GM12878 (cell line): ENCODE data around the gene ADCY7. TPM values are rescaled to one million over a fixed set of nuclear protein-coding genes. Genes with fewer than 3 reads are reported as not detected.

Experiments used
- ATF3 ChIP-seq: IDR thresholded peaks from 2 replicates; pipeline ENCODE4 v1.6.1; 2011; ENCODE audit warnings: low read depth, mild to moderate bottlenecking, low read length, moderate library complexity, borderline replicate concordance; ENCODE audit errors: extremely low read depth
- BACH1 ChIP-seq: fragments of 450-650 bp; IDR thresholded peaks from 2 replicates; pipeline ENCODE4 v1.6.1; 2017; ENCODE audit warnings: mild to moderate bottlenecking, borderline replicate concordance
- BCL11A ChIP-seq: IDR thresholded peaks from 2 replicates; pipeline ENCODE4 v1.6.1; 2011; ENCODE audit warnings: low read depth, low read length
- BHLHE40 ChIP-seq, 2 experiments: fragments of 450-650 bp in 1 of 2; IDR thresholded peaks; 2 replicates each; pipeline ENCODE4 v1.6.1; 2011 to 2017; ENCODE audit warnings: low read depth in 2 of 2, borderline replicate concordance in 1 of 2, improper control_type of control experiment in 1 of 2, low read length in 1 of 2, mild to moderate bottlenecking in 1 of 2
- CHD4 ChIP-seq: fragments of 200-600 bp; sonication (generic); IDR thresholded peaks from 2 replicates; pipeline ENCODE4 v1.6.1; 2016; ENCODE audit warnings: mild to moderate bottlenecking
- EED ChIP-seq: sonication (generic); IDR thresholded peaks from 2 replicates; pipeline ENCODE4 v1.6.1; 2016; ENCODE audit warnings: antibody characterized with exemption, low read depth
- EGR1 ChIP-seq, 2 experiments: IDR thresholded peaks; 1 replicate in 1 of 2; 2 replicates in 1 of 2; pipeline ENCODE4 v1.6.1; 2011 to 2012; ENCODE audit warnings: low read depth in 2 of 2, low read length in 2 of 2, borderline replicate concordance in 1 of 2, mild to moderate bottlenecking in 1 of 2, moderate library complexity in 1 of 2
- GABPA ChIP-seq: IDR thresholded peaks from 2 replicates; pipeline ENCODE4 v1.6.1; 2014; ENCODE audit warnings: antibody characterized with exemption, low read depth, mild to moderate bottlenecking, inconsistent platforms
- KLF5 ChIP-seq: fragments of 450-650 bp; IDR thresholded peaks from 2 replicates; pipeline ENCODE4 v1.6.1; 2014; ENCODE audit warnings: mild to moderate bottlenecking; ENCODE audit not compliant: partially characterized antibody
- NR2C1 ChIP-seq: fragments of 450-650 bp; IDR thresholded peaks from 2 replicates; pipeline ENCODE4 v1.6.1; 2017; ENCODE audit warnings: antibody characterized with exemption, mild to moderate bottlenecking, moderate library complexity
- NR2F1 ChIP-seq: fragments of 450-650 bp; conservative IDR thresholded peaks from 2 replicates; pipeline ENCODE4 v1.6.1; 2017; ENCODE audit warnings: mild to moderate bottlenecking
- PAX8 ChIP-seq: fragments of 450-650 bp; IDR thresholded peaks from 2 replicates; pipeline ENCODE4 v1.6.1; 2017; ENCODE audit warnings: mild to moderate bottlenecking, moderate library complexity
- RAD51 ChIP-seq: fragments of 450-650 bp; IDR thresholded peaks from 2 replicates; pipeline ENCODE4 v1.6.1; 2016; ENCODE audit warnings: moderate library complexity, mild to moderate bottlenecking, inconsistent platforms
- REST ChIP-seq: IDR thresholded peaks from 2 replicates; pipeline ENCODE4 v1.6.1; 2012; ENCODE audit warnings: mild to moderate bottlenecking, low read depth, low read length
- SRF ChIP-seq, 2 experiments: IDR thresholded peaks; 2 replicates each; pipeline ENCODE4 v1.6.1; 2011; ENCODE audit warnings: low read depth in 2 of 2, low read length in 2 of 2, mild to moderate bottlenecking in 1 of 2, moderate library complexity in 1 of 2
- TARDBP ChIP-seq: IDR thresholded peaks from 2 replicates; pipeline ENCODE4 v1.6.1; 2016; ENCODE audit warnings: borderline replicate concordance
- YBX1 ChIP-seq: fragments of 450-650 bp; IDR thresholded peaks from 2 replicates; pipeline ENCODE4 v1.6.1; 2016; ENCODE audit warnings: antibody characterized with exemption
- YY1 ChIP-seq: IDR thresholded peaks from 2 replicates; pipeline ENCODE4 v1.6.1; 2011; ENCODE audit warnings: low read depth, mild to moderate bottlenecking, low read length
- ZBTB4 ChIP-seq: fragments of 450-650 bp; formaldehyde crosslinking; IDR thresholded peaks from 2 replicates; pipeline ENCODE4 v1.4.0; 2022; ENCODE audit warnings: mild to moderate bottlenecking, moderate library complexity
- polyA plus RNA-seq, 11 experiments: library from polyadenylated mRNA; depleted of rRNA in 4 of 11; unstranded in 6 of 11; stranded (reverse) in 5 of 11; fragments of >200 nt; fragmentation: Nextera tagmentation in 4 of 11; fragmentation: Illumina TruSeq in 1 of 11; extraction: Ambion mirVana in 4 of 11; extraction: Trizol in 1 of 11; gene quantifications; 1 replicate in 1 of 11; 2 replicates in 10 of 11; pipeline versions ENCODE4 v1.2.1 to v1.2.3, GENCODE V29; 2011 to 2016; ENCODE audit warnings: inconsistent platforms in 2 of 11, missing spikeins in 2 of 11, low read depth in 1 of 11
- total RNA-seq, 4 experiments: library from RNA; depleted of rRNA in 3 of 4; stranded (reverse); fragments of >200 nt in 3 of 4; fragmentation: Illumina TruSeq in 1 of 4; extraction: Trizol in 1 of 4; gene quantifications; 2 replicates each; pipeline versions ENCODE4 v1.2.1 to v1.2.3, GENCODE V29; 2013 to 2021
- TF ChIP-seq, protein P1 (sequence below): IDR thresholded peaks from 2 replicates; pipeline ENCODE4 v1.6.1; 2011; ENCODE audit warnings: borderline replicate concordance, low read depth, mild to moderate bottlenecking, moderate library complexity, low read length; ENCODE audit not compliant: insufficient read depth, poor library complexity, severe bottlenecking
- TF ChIP-seq, protein P2 (sequence below): fragments of 150-350 bp; IDR thresholded peaks from 2 replicates; pipeline ENCODE4 v1.6.1; 2014; ENCODE audit warnings: mild to moderate bottlenecking, low read depth, low read length

ADCY7 gene
- total and polyA plus RNA-seq, 10 of the 15 experiments (the other 5 are each of a cell fraction or from before 2014, with no cell fraction given) = 1.2 to 87.9 (median 24.4) TPM

- TF ChIP-seq, protein P1, sequence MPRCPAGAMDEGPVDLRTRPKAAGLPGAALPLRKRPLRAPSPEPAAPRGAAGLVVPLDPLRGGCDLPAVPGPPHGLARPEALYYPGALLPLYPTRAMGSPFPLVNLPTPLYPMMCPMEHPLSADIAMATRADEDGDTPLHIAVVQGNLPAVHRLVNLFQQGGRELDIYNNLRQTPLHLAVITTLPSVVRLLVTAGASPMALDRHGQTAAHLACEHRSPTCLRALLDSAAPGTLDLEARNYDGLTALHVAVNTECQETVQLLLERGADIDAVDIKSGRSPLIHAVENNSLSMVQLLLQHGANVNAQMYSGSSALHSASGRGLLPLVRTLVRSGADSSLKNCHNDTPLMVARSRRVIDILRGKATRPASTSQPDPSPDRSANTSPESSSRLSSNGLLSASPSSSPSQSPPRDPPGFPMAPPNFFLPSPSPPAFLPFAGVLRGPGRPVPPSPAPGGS = peak; percentile 87
- peak; percentile 41; the same call in 1 of the 2 replicates for TF ChIP-seq RAD51
- peak; percentile 90 for TF ChIP-seq NR2F1
- TF ChIP-seq ATF3 = no peak
- TF ChIP-seq, protein P2, sequence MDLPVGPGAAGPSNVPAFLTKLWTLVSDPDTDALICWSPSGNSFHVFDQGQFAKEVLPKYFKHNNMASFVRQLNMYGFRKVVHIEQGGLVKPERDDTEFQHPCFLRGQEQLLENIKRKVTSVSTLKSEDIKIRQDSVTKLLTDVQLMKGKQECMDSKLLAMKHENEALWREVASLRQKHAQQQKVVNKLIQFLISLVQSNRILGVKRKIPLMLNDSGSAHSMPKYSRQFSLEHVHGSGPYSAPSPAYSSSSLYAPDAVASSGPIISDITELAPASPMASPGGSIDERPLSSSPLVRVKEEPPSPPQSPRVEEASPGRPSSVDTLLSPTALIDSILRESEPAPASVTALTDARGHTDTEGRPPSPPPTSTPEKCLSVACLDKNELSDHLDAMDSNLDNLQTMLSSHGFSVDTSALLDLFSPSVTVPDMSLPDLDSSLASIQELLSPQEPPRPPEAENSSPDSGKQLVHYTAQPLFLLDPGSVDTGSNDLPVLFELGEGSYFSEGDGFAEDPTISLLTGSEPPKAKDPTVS = peak; percentile 89
- TF ChIP-seq SRF (IDR thresholded peaks at IDR 0.05; ENCODE audit: low read depth in 2 of 2, low read length in 2 of 2) = no peak
- TF ChIP-seq PAX8 = no peak
- no peak for TF ChIP-seq ZBTB4 (CRISPR knock-in tag)
- TF ChIP-seq BACH1 = peak; percentile 94
- no peak for TF ChIP-seq GABPA
- TF ChIP-seq TARDBP = peak; percentile 24; the same call in 1 of the 2 replicates
- no peak for TF ChIP-seq YBX1
- peak; percentile 53; the same call in 1 of the 2 replicates for TF ChIP-seq YY1
- TF ChIP-seq REST = 0 out of 2 replicates have a peak, but pooled peaks have one; percentile 8
- peak; percentile 100 for TF ChIP-seq EED
- peak; percentile 72 to 80; a peak in 3 of 4 replicates for TF ChIP-seq BHLHE40 (IDR thresholded peaks at IDR 0.05; ENCODE audit: borderline replicate concordance in 1 of 2, low read depth in 2 of 2, low read length in 1 of 2)
- no peak for TF ChIP-seq NR2C1
- peak in 1 of 2 experiments; percentile 75; a peak in 2 of 3 replicates for TF ChIP-seq EGR1 (IDR thresholded peaks at IDR 0.05; ENCODE audit: borderline replicate concordance in 1 of 2, low read depth in 2 of 2, low read length in 2 of 2)
- TF ChIP-seq KLF5 = no peak
- peak; percentile 82 for TF ChIP-seq BCL11A
- TF ChIP-seq CHD4 = no peak
These were observed 15.7 kb downstream of the ADCY7 start (continued) for GRCh38 chr16:50282010-50282538.
